ENCODE results near the gene SGTA.

Gene SGTA

DNA sequence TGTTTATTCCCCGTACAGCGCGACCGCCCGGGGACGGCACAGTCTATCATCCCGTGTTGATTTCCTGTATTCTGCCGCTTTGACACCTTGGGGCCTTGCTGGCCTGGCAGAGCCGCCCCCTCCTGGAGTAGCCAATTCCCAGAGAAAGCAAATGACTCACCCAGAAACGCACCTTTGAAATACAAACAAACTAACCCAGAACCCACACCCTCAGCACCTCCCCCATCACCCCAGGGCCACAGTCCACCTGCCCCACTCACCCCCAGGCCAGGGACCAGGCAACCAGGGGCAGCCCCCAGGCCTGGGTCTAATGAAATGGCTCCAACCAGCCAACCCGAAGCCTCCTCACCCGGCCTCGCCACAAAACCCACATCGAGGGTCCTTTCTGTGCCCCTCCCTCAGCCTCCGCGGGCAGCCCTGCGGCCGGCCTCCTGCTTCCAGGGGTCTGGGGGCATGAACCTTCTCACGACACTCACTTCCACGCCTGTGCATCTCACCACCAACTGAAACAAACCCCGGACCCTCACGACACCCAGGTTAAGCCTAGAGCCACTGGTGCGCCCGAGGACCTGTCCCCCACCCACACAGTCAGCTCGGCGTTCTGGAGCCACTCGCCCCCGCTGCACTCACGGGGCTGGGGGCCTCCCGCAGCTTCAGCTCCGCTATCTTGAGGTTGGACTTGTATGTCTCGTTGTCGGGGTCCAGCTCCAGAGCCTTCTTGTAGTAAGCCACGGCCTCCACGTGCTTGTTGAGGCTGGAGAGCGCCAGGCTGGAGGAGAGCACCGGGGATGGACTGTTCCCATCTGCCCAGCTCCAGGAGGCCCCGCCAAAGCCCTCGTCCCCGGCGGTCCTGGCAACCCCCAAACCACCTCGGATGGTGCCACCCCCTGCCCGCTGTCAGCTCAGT, 20.9 kb downstream of the SGTA start:
- no peaks in the 10 kb centered on the region; the same call in 1 of the 2 replicates for H3K36me3 ChIP-seq (replicated peaks; ENCODE audit: insufficient read depth, low read length)
- no peak for DNase-seq
- no peak overlapping the region for H3K9ac ChIP-seq (ENCODE audit: low read length)

DNA sequence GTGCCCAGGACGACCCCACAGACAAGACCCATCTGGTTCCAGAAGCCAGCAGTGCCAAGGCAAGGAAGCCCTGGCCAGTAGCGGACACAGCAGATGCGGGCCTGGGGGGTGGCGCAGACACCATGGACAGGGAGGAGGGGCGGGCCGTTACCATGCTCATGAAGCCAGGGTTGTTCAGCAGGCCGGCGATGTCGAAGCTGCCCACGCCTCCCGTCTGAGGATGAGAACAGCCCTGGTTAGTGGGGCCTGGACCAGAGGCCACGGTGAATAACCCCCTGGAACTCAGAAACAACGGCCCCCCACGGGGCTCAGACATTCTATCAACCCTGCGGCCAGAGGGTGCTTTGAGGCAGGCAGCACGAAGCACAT, 21.8 kb downstream of the SGTA start:
- no peak overlapping the region for H3K9ac ChIP-seq (ENCODE audit: low read length)
- H3K79me2 ChIP-seq (ENCODE audit: low read length) = 0 out of 2 replicates have a peak, but pooled peaks cover 3% of the 10 kb centered on the region
- no peaks in the 10 kb centered on the region for H3K27me3 ChIP-seq (replicated peaks; ENCODE audit: insufficient read depth, low read length)
- no peaks in the 10 kb centered on the region for H3K9me2 ChIP-seq (replicated peaks; ENCODE audit: insufficient read depth, low read length)
- no peaks in the 10 kb centered on the region for H3F3A ChIP-seq (ENCODE audit: insufficient read depth, low read length)
- H3K36me3 ChIP-seq (replicated peaks; ENCODE audit: insufficient read depth, low read length) = no peaks in the 10 kb centered on the region; the same call in 1 of the 2 replicates
- H3K4me3 ChIP-seq (ENCODE audit: low read length) = no peak overlapping the region
- no peak overlapping the region for H2AFZ ChIP-seq (ENCODE audit: low read length)
- H3K27ac ChIP-seq (ENCODE audit: low read length) = no peak overlapping the region
- no peaks in the 10 kb centered on the region for H3K4me1 ChIP-seq (ENCODE audit: low read length)
- no peaks in the 10 kb centered on the region for H3K9me3 ChIP-seq (replicated peaks; ENCODE audit: insufficient read depth, low read length)
- H4K20me1 ChIP-seq (ENCODE audit: insufficient read depth, low read length) = no peaks in the 10 kb centered on the region
- no peak for DNase-seq
- H3K4me2 ChIP-seq (ENCODE audit: low read depth, low read length) = no peak overlapping the region
- TF ChIP-seq, protein P1, sequence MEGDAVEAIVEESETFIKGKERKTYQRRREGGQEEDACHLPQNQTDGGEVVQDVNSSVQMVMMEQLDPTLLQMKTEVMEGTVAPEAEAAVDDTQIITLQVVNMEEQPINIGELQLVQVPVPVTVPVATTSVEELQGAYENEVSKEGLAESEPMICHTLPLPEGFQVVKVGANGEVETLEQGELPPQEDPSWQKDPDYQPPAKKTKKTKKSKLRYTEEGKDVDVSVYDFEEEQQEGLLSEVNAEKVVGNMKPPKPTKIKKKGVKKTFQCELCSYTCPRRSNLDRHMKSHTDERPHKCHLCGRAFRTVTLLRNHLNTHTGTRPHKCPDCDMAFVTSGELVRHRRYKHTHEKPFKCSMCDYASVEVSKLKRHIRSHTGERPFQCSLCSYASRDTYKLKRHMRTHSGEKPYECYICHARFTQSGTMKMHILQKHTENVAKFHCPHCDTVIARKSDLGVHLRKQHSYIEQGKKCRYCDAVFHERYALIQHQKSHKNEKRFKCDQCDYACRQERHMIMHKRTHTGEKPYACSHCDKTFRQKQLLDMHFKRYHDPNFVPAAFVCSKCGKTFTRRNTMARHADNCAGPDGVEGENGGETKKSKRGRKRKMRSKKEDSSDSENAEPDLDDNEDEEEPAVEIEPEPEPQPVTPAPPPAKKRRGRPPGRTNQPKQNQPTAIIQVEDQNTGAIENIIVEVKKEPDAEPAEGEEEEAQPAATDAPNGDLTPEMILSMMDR (IDR thresholded peaks at IDR 0.05; ENCODE audit: low read length) = no peak
- TF ChIP-seq EZH2 (optimal IDR thresholded peaks at IDR 0.05; ENCODE audit: low read depth, low read length) (no peak), EZH2phosphoT487 (IDR thresholded peaks at IDR 0.05; ENCODE audit: low read length) (no peak)

More for the DNA sequence above, 20.9 kb downstream of the SGTA start:
- Histone ChIP-seq H3F3A (ENCODE audit: insufficient read depth, low read length) (no peaks in the 10 kb centered on the region), H3K9me2 (replicated peaks; ENCODE audit: insufficient read depth, low read length) (no peaks in the 10 kb centered on the region), H4K20me1 (ENCODE audit: insufficient read depth, low read length) (no peaks in the 10 kb centered on the region), H3K9me3 (replicated peaks; ENCODE audit: insufficient read depth, low read length) (no peaks in the 10 kb centered on the region), H3K4me2 (ENCODE audit: low read depth, low read length) (no peak overlapping the region), H3K27me3 (replicated peaks; ENCODE audit: insufficient read depth, low read length) (no peaks in the 10 kb centered on the region), H2AFZ (ENCODE audit: low read length) (no peak overlapping the region), H3K79me2 (ENCODE audit: low read length) (0 out of 2 replicates have a peak, but pooled peaks cover 3% of the 10 kb centered on the region), H3K4me3 (ENCODE audit: low read length) (no peak overlapping the region), H3K4me1 (ENCODE audit: low read length) (no peaks in the 10 kb centered on the region), H3K27ac (ENCODE audit: low read length) (no peak overlapping the region)
- TF ChIP-seq EZH2phosphoT487 (IDR thresholded peaks at IDR 0.05; ENCODE audit: low read length) (no peak), EZH2 (optimal IDR thresholded peaks at IDR 0.05; ENCODE audit: low read depth, low read length) (no peak)
- TF ChIP-seq, protein P1 (IDR thresholded peaks at IDR 0.05; ENCODE audit: low read length) = no peak

DNA sequence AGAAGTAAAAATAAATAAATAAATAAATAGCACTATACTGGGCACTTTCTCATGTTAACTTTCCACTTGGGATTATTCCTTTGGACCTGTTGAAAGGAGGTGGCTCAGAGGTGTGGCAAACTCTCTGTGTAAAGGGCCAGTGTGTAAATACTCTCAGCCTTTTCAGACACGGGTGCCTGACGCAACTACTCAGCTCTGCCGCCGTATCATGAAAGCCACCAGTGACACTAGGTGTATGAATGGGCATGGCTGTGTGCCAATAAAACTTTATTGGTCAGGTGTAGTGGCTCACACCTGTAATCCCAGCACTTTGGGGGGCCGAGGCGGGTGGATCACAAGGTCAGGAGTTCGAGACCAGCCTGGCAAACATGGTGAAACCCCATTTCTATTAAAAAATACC, 23.1 kb downstream of the SGTA start:
- H3K79me2 ChIP-seq (ENCODE audit: low read length) = 0 out of 2 replicates have a peak, but pooled peaks cover 3% of the 10 kb centered on the region
- H2AFZ ChIP-seq (ENCODE audit: low read length) = no peak overlapping the region
- no peaks in the 10 kb centered on the region for H3K9me3 ChIP-seq (replicated peaks; ENCODE audit: insufficient read depth, low read length)
- H3K27ac ChIP-seq (ENCODE audit: low read length) = no peak overlapping the region
- no peak overlapping the region for H3K4me2 ChIP-seq (ENCODE audit: low read depth, low read length)
- H3K9ac ChIP-seq (ENCODE audit: low read length) = no peak overlapping the region
- no peak for DNase-seq
- H3K4me3 ChIP-seq (ENCODE audit: low read length) = no peak overlapping the region
- H4K20me1 ChIP-seq (ENCODE audit: insufficient read depth, low read length) = no peaks in the 10 kb centered on the region
- H3K36me3 ChIP-seq (replicated peaks; ENCODE audit: insufficient read depth, low read length) = no peaks in the 10 kb centered on the region; the same call in 1 of the 2 replicates
- H3K9me2 ChIP-seq (replicated peaks; ENCODE audit: insufficient read depth, low read length) = no peaks in the 10 kb centered on the region
- TF ChIP-seq EZH2 (optimal IDR thresholded peaks at IDR 0.05; ENCODE audit: low read depth, low read length) (no peak), EZH2phosphoT487 (IDR thresholded peaks at IDR 0.05; ENCODE audit: low read length) (no peak)
- H3K4me1 ChIP-seq (ENCODE audit: low read length) = no peaks in the 10 kb centered on the region
- H3K27me3 ChIP-seq (replicated peaks; ENCODE audit: insufficient read depth, low read length) = no peaks in the 10 kb centered on the region
- no peaks in the 10 kb centered on the region for H3F3A ChIP-seq (ENCODE audit: insufficient read depth, low read length)
